ENCODE results near the gene PRKN. TPM values are rescaled to one million over a fixed set of nuclear protein-coding genes. Genes with fewer than 3 reads are reported as not detected.

PRKN gene
- total RNA-seq, 1 experiment from 2014 or later, result 2.0 TPM

GRCh38 chr6:161356167-161356854 lies 1371.3 kb downstream of the PRKN start:
- H2AFZ ChIP-seq (ENCODE audit: low read length), result no peak overlapping the region
- no peak overlapping the region for H2BK20ac ChIP-seq (ENCODE audit: low read depth, low read length, poor library complexity, severe bottlenecking)
- peak overlapping the region in 1 of 3 experiments; percentile 45; a peak in 2 of 7 replicates for H3K27ac Mint-ChIP-seq
- no peak overlapping the region for H3K18ac ChIP-seq (ENCODE audit: insufficient read length, low read depth, low read length)
- WGBS (ENCODE audit: extremely low coverage, insufficient read length, low lambda C conversion rate), result no CpG with 5 or more reads among the region's 21 CpGs
- H3K27me3 ChIP-seq (ENCODE audit: insufficient read depth, low read length), result no peaks in the 10 kb centered on the region
- H4K20me1 ChIP-seq (ENCODE audit: control insufficient read depth, insufficient read depth, insufficient read length), result no peaks in the 10 kb centered on the region
- H2AK5ac ChIP-seq (ENCODE audit: insufficient read length, low read length), result no peak overlapping the region
- no peak overlapping the region for H4K5ac ChIP-seq (ENCODE audit: insufficient read length, low read depth, low read length)
- H3K27ac ChIP-seq (ENCODE audit: insufficient read length, low read depth, low read length), result no peak overlapping the region
- H3T11ph ChIP-seq (ENCODE audit: low read length), result no peak overlapping the region
- no peak overlapping the region for H3K14ac ChIP-seq (ENCODE audit: insufficient read depth, low read length)
- no peak overlapping the region for H3K4me2 ChIP-seq (ENCODE audit: insufficient read depth, insufficient read length, low read length)
- no peak overlapping the region for H2BK15ac ChIP-seq (ENCODE audit: low read depth, low read length)
- no peak overlapping the region for H3K23ac ChIP-seq (ENCODE audit: insufficient read length, low read depth, low read length)
- no peaks in the 10 kb centered on the region for H3K79me1 ChIP-seq (ENCODE audit: insufficient read depth, low read depth, low read length, poor library complexity, severe bottlenecking)
- H4K91ac ChIP-seq (ENCODE audit: insufficient read length, low read depth, low read length), result no peak overlapping the region
- H3K23me2 ChIP-seq (ENCODE audit: insufficient read length, low read depth, low read length, poor library complexity, severe bottlenecking), result no peaks in the 10 kb centered on the region
- DNase-seq, result no peak
- H3K4me1 ChIP-seq (ENCODE audit: insufficient read depth, low read length), result no peaks in the 10 kb centered on the region
- no peak overlapping the region for H2BK5ac ChIP-seq (ENCODE audit: insufficient read length, low read length)
- H3K9me3 Mint-ChIP-seq, result no peaks in the 10 kb centered on the region
- no peaks in the 10 kb centered on the region; the same call in 1 of the 2 replicates for H3K27me3 Mint-ChIP-seq (ENCODE audit: low read depth)
- no peak for TF ChIP-seq CTCF (conservative IDR thresholded peaks at IDR 0.05)
- no peak overlapping the region for H3K56ac ChIP-seq (ENCODE audit: insufficient read length, low read depth, low read length)
- H3K79me2 ChIP-seq (ENCODE audit: insufficient read depth, low read length), result no peaks in the 10 kb centered on the region
- no peak overlapping the region for H2BK12ac ChIP-seq (ENCODE audit: insufficient read length, low read depth, low read length)
- no peak overlapping the region for H2BK120ac ChIP-seq (ENCODE audit: low read depth, low read length, poor library complexity, severe bottlenecking)
- H3K4me1 Mint-ChIP-seq, result peaks cover 19 to 21% of the 10 kb centered on the region in 2 experiments
- H3K36me3 Mint-ChIP-seq (ENCODE audit: insufficient read depth in 1 of 3, low read depth in 3 of 3), result no peaks in the 10 kb centered on the region
- no peak overlapping the region for H4K8ac ChIP-seq (replicated peaks; ENCODE audit: insufficient read length, low read depth, low read length)
- no peaks in the 10 kb centered on the region for H3K9me3 ChIP-seq (ENCODE audit: control insufficient read depth, low read depth, low read length)
- no peak overlapping the region for H3K9ac ChIP-seq (ENCODE audit: extremely low read depth, insufficient read length, low read length)
- H3K4me3 Mint-ChIP-seq, result no peak overlapping the region
- no peak overlapping the region for H3K4ac ChIP-seq (ENCODE audit: low read depth, low read length)
